ENCODE measurements around the gene SEMA6C.
"Not testable (repeated sequence)": the region's sequence is repeated elsewhere in the genome, so short reads cannot be mapped to it uniquely, and the experiment has no call there.

Gene SEMA6C

DNA sequence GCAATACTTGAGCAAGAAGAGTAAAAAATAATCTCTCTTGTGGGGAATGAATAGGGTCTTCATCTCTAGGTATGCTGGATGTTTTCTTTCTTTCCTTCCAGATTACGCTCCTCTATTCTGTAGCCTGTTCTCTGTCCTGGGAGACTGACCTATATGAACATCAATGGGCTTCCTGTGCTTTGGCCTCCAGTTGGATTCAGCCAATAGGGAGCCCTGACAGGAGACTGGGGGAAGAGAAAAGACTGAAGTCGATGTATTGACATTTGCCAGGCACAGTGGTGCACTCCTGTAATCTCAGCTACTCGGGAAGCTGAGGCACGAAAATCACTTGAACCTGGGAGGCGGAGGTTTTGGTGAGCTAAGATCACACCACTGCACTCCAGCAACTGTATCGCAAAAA is 17.6 kb downstream of the SEMA6C start:
- no peak for DNase-seq

GRCh38 chr1:151124763-151125403 is 21.5 kb downstream of the SEMA6C start:
- no peak for DNase-seq

- no peak for DNase-seq
These were observed 32.6 kb downstream of the SEMA6C start for GRCh38 chr1:151113877-151114276.

GRCh38 chr1:151108331-151108730 is 38.1 kb downstream of the SEMA6C start:
- DNase-seq: no peak

DNA sequence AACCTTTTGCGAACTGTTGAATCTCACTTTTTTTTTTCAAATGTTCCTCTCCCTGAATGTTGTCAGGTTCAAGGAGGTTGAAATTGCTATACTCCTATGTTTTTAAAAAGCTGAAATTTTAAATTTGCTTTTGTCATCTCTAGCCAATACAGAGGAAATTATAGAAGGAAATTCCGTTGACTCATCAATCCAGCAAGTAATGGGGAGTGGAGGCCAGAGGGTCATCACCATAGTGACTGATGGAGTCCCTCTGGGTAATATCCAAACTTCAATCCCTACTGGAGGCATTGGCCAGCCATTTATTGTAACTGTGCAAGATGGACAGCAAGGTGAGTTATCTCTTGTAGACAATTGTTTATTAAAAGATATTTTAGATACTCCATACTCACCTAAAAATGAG is 39.5 kb downstream of the SEMA6C start:
- no peak for DNase-seq

DNA sequence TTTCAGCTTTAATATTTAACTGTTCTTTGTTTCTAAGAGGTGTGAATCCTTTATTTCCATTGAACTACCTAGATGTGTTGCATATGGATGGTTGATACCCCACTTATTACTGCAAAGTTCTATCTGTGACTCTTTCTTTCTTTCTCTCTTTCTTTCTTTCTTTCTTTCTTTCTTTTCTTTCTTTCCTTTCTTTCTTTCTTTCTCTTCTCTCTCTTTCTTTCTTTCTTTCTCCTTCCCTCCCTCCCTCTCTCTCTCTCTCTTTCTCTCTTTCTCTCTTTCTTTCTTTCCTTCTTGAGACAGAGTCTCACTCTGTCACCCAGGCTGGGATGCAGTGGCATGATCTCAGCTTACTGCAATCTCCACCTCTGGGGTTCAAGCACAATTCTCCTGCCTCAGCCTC is 41.8 kb downstream of the SEMA6C start:
- DNase-seq: no peak

DNA sequence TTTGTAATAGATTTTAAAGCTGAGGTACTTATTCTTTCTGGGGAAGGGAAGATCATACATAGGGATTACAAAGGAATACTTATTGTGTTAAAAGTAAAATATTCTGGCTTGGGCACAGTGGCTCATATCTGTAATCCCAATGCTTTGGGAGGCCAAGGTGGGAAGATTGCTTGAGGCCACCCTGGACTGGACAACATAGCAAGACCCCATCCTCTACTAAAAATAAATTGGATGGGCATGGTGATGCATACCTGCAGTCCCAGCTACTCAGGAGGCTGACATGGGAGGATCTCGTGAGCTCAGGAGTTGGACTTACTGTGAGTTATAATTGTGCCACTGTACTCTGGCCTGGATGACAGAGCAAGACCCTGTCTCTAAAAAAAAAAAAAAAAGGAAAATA is 48.3 kb downstream of the SEMA6C start:
- DNase-seq: no peak

GRCh38 chr1:151097426-151097825 is 49.0 kb downstream of the SEMA6C start:
- not testable (repeated sequence) for DNase-seq

- no peak for DNase-seq
These were observed 60.4 kb downstream of the SEMA6C start for GRCh38 chr1:151085953-151086559.

Data from NCI-H510A (cell line).